Measurements from ENCODE around the gene C5orf47. TPM values are rescaled to one million over a fixed set of nuclear protein-coding genes. Genes with fewer than 3 reads are reported as not detected.

Gene C5orf47
- total and polyA plus RNA-seq, 2 experiments from 2014 or later: 0.57 TPM; not detected in 1

DNA sequence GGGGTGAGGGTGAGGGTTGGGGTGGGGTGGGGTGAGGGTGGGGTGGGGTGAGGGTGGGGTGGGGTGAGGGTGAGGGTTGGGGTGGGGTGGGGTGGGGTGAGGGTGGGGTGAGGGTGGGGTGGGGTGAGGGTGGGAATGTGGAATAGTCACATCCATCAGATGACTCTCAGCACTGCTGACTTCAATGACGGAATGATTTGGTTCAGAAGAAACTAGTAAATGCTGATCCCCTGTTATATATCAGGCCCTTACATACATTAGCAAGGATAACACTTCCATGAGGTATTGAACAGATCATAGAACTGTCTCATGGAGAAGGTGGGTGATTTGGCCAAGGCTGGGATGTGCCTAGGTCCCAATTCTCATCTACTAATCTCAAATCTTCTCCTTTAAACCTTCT, 24.5 kb upstream of the C5orf47 start:
- Histone ChIP-seq H3K4me1 (ENCODE audit: low read depth) (peaks cover 29% of the 10 kb centered on the region), H3K36me3 (peaks cover under 1% of the 10 kb centered on the region), H3K9me3 (ENCODE audit: low read depth) (no peaks in the 10 kb centered on the region), H3K27me3 (no peaks in the 10 kb centered on the region), H3K4me3 (no peak overlapping the region), H3K27ac (no peak overlapping the region)
- DNase-seq (ENCODE audit: low read depth in 1 of 2, low spot score in 1 of 2): no peak
- TF ChIP-seq, protein P1, sequence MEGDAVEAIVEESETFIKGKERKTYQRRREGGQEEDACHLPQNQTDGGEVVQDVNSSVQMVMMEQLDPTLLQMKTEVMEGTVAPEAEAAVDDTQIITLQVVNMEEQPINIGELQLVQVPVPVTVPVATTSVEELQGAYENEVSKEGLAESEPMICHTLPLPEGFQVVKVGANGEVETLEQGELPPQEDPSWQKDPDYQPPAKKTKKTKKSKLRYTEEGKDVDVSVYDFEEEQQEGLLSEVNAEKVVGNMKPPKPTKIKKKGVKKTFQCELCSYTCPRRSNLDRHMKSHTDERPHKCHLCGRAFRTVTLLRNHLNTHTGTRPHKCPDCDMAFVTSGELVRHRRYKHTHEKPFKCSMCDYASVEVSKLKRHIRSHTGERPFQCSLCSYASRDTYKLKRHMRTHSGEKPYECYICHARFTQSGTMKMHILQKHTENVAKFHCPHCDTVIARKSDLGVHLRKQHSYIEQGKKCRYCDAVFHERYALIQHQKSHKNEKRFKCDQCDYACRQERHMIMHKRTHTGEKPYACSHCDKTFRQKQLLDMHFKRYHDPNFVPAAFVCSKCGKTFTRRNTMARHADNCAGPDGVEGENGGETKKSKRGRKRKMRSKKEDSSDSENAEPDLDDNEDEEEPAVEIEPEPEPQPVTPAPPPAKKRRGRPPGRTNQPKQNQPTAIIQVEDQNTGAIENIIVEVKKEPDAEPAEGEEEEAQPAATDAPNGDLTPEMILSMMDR (IDR thresholded peaks at IDR 0.05; ENCODE audit: low read depth, low read length): no peak

DNA sequence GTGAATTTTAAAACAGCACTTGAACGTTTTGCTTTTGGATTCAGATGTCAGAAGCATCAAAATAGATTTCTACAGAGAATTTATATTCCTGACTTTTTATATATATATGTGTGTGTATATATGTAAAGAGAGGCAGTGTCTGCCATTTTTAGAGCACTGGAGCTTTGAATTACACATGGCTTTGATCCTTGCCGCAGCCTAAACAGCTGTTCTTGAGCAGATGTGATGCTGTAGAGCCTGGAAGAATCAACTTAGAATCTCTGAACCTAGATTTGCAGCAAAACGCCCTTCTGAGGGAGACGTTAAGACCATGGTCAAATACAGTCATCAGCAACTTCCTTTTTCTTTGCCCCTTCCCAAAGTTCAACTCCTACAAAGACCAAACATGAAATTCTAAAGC, 21.7 kb upstream of the C5orf47 start:
- no peak overlapping the region for H3K27ac ChIP-seq
- TF ChIP-seq, protein P1 (IDR thresholded peaks at IDR 0.05; ENCODE audit: low read depth, low read length): no peak
- no peak for DNase-seq (ENCODE audit: low read depth in 1 of 2, low spot score in 1 of 2)
- peaks cover 33% of the 10 kb centered on the region for H3K4me1 ChIP-seq (ENCODE audit: low read depth)
- H3K27me3 ChIP-seq: no peaks in the 10 kb centered on the region
- no peaks in the 10 kb centered on the region for H3K9me3 ChIP-seq (ENCODE audit: low read depth)
- H3K4me3 ChIP-seq: no peak overlapping the region
- H3K36me3 ChIP-seq: no peaks in the 10 kb centered on the region

DNA sequence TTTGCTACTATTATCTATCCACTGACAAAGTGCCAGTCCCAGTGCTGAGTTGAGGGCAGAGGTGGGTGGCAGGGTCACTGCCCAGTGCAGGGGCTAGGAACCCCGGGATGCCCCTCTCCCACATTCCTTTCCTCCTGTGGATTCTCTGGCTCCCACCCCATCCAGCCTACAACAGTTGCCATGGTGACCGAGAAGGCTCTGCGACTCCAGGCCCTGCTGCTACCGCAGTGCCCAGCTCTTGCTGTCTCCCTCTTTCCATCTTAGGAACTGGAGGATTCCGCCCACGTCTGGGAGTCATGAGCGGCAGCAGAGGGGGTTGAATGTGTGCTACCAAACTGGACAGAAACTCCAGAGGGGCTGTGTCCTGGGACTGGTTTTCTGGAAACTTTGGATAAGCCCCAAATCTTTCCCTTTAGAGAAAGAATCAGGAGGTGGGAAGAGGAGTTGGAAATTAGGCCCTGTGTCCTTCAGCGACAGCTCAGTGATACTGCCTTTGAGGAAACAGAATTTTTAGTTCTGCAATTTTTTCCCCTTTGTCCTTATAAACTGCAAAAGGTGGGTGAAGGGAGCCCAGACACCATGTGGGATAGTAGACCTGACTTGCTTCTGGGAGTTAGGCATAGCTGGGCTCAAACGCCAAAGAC, 20.7 kb upstream of the C5orf47 start:
- H3K4me3 ChIP-seq: no peak overlapping the region
- no peak overlapping the region for H3K27ac ChIP-seq
- H3K4me1 ChIP-seq (ENCODE audit: low read depth): peaks cover 22% of the 10 kb centered on the region
- no peaks in the 10 kb centered on the region for H3K9me3 ChIP-seq (ENCODE audit: low read depth)
- H3K27me3 ChIP-seq: no peaks in the 10 kb centered on the region
- peak in 1 of 2 donors; percentile 47 for DNase-seq (ENCODE audit: low read depth in 1 of 2, low spot score in 1 of 2)
- TF ChIP-seq, protein P1 (IDR thresholded peaks at IDR 0.05; ENCODE audit: low read depth, low read length): no peak
- no peaks in the 10 kb centered on the region for H3K36me3 ChIP-seq

DNA sequence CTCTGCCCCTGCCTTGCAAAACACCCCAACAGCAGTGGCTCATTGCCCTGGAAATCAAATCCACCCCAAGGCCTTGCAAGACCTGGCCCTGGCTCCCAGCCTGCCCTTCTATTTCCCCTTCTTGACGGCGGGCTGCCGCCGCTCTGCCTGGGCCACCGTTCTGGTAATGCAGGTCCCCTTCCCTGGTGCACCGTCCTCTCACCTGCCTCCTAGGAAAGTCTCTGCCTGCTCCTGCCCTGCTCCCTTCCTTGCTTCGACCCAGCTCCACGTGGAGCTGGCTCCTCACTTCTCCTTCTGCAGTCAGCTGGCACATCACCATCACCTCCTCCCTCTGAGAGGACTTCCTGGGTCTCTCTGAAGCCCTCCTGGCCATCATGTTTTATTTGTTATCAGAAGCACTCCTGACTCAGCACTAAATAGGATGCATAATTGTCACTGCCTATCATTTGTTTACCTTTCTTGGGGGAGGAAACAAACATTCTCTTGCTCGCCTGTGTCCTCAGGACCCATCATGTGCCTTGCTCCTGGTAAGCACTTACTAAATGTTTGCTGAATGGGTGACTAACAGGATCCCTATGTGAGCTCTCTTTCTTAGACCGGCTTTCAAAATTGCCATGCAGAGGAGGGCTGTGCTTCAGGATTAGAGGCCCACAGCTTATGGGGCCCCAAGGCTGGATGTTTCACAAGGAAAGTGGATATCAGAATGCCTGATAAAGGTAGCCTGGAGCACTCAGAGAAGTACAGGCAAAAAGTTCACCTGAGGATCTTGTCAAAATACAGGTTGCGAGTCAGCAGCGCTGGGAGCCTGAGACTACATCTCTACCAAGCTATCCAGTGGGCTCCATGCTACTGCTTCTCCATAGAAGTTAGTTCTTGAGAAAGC, 19.6 kb upstream of the C5orf47 start:
- Histone ChIP-seq H3K4me3 (no peak overlapping the region), H3K9me3 (ENCODE audit: low read depth) (no peaks in the 10 kb centered on the region), H3K36me3 (no peaks in the 10 kb centered on the region), H3K4me1 (ENCODE audit: low read depth) (peaks cover 28% of the 10 kb centered on the region), H3K27ac (peak overlapping the region; percentile 74), H3K27me3 (no peaks in the 10 kb centered on the region)
- TF ChIP-seq, protein P1 (IDR thresholded peaks at IDR 0.05; ENCODE audit: low read depth, low read length): no peak
- peak in 1 of 2 donors; percentile 54 for DNase-seq (ENCODE audit: low read depth in 1 of 2, low spot score in 1 of 2)

DNA sequence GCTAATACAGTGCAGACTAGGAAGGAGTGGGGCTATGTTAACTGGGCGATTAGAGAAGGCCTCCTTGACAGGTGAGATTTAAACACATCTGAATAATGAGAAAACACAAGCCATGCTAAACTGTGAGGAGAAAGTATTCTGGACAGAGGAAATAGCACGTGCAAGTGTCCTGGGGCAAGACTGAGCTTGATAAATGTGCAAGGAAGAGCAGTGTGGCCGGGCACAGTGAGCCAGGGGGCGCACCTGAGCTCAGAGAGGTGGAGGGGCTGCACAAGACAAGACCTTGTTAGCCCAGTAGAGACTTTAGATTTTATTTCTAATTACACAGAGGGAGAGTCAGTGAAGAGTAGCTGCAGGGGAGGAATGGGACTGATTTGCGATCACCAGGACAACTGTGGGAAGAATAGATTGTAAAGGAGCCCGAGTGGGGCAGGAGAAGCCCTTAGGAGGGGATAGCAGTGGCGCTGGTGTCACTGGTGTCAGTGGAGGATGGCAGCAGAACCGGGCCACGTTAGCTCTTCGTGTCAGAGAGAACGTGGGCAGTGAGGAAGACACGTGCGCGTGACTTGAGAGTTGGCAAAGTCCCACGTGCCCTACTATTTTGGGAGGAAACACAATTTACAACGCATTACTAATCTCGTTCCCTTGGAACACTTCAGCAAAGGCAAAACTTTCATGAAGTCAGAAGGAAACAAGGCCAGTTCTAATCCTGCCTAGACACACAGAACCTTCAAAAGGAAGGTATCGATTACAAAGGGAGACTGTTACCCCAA, 17.9 kb upstream of the C5orf47 start:
- H3K9me3 ChIP-seq (ENCODE audit: low read depth): no peaks in the 10 kb centered on the region
- no peaks in the 10 kb centered on the region for H3K36me3 ChIP-seq
- H3K4me3 ChIP-seq: no peak overlapping the region
- no peak for DNase-seq (ENCODE audit: low read depth in 1 of 2, low spot score in 1 of 2)
- peaks cover 34% of the 10 kb centered on the region for H3K4me1 ChIP-seq (ENCODE audit: low read depth)
- H3K27me3 ChIP-seq: no peaks in the 10 kb centered on the region
- H3K27ac ChIP-seq: peak overlapping the region; percentile 51
- TF ChIP-seq, protein P1 (IDR thresholded peaks at IDR 0.05; ENCODE audit: low read depth, low read length): no peak
